IgD-negative memory B cell (primary cell): ENCODE measurements around the gene GUCD1. TPM values are rescaled to one million over a fixed set of nuclear protein-coding genes. Genes with fewer than 3 reads are reported as not detected.
A peak's percentile ranks its signal among the peaks of the same experiment; 100 is the strongest.
"Not testable (repeated sequence)": the region's sequence is repeated elsewhere in the genome, so short reads cannot be mapped to it uniquely, and the experiment has no call there.

Experiments used
- H3K27ac Mint-ChIP-seq, 3 donors: one replicate each; pipeline ENCODE4 v1.8.0; 2020 to 2022; ENCODE audit warnings: mild to moderate bottlenecking in 3 of 3, mixed read lengths in 3 of 3, moderate library complexity in 1 of 3
- H3K27me3 Mint-ChIP-seq: one replicate; pipeline ENCODE4 v1.8.0; 2021; ENCODE audit warnings: mixed read lengths
- H3K36me3 Mint-ChIP-seq: one replicate; pipeline ENCODE4 v1.8.0; 2020; ENCODE audit warnings: mild to moderate bottlenecking, mixed read lengths
- H3K4me1 Mint-ChIP-seq, 3 donors: one replicate each; pipeline ENCODE4 v1.8.0; 2020 to 2022; ENCODE audit warnings: mixed read lengths in 3 of 3, mild to moderate bottlenecking in 1 of 3
- H3K4me3 Mint-ChIP-seq, 4 donors: one replicate each; pipeline ENCODE4 v1.8.0; 2020 to 2022; ENCODE audit warnings: mild to moderate bottlenecking in 4 of 4, mixed read lengths in 4 of 4, moderate library complexity in 3 of 4
- H3K9me3 Mint-ChIP-seq, 3 donors: one replicate each; pipeline ENCODE4 v1.8.0; 2020 to 2021; ENCODE audit warnings: mixed read lengths in 3 of 3, mild to moderate bottlenecking in 1 of 3
- polyA plus RNA-seq: library from polyadenylated mRNA; unstranded; fragments of 300-500 nt; fragmentation: Illumina TruSeq; gene quantifications from one replicate; pipeline ENCODE4 v1.2.3, GENCODE V29; 2021

The GUCD1 gene
- polyA plus RNA-seq, 1 donor from 2014 or later = 323 TPM

GRCh38 chr22:24535348-24535747 lies 19.6 kb downstream of the GUCD1 start:
- H3K27me3 Mint-ChIP-seq = no peaks in the 10 kb centered on the region
- peaks cover 8% of the 10 kb centered on the region for H3K36me3 Mint-ChIP-seq
- H3K27ac Mint-ChIP-seq = no peak overlapping the region
- peaks cover 0 to 4% (median 0%) of the 10 kb centered on the region in 3 donors for H3K4me1 Mint-ChIP-seq
- H3K4me3 Mint-ChIP-seq = no peak overlapping the region
- no peaks in the 10 kb centered on the region for H3K9me3 Mint-ChIP-seq

DNA sequence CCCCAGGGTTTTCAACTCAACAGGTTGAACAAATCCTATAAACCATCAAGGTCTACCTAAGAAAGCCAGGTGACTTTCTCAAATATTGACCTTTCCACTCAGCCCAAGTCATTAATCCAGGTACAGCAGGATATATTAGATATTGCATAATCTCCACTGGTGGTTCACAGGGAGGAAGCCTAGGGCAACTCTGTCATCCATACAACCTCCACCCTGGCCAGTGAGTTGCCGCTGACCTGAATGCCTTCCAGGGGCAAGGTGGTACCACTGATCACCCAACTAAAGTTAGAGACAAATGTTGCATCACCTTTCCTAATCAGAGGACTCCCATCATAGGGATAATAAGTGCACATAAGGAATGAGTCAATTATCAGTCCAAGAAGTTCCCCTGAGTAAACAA lies 22.9 kb downstream of the GUCD1 start:
- Mint-ChIP-seq H3K36me3 (peaks cover 3% of the 10 kb centered on the region), H3K4me3 (no peak overlapping the region), H3K9me3 (no peaks in the 10 kb centered on the region), H3K4me1 (peaks cover 0 to 3% (median 1%) of the 10 kb centered on the region in 3 donors), H3K27ac (no peak overlapping the region), H3K27me3 (no peaks in the 10 kb centered on the region)

- not testable (repeated sequence) for H3K4me3 Mint-ChIP-seq, H3K27me3 Mint-ChIP-seq, H3K27ac Mint-ChIP-seq, H3K36me3 Mint-ChIP-seq, H3K4me1 Mint-ChIP-seq, H3K9me3 Mint-ChIP-seq
These were observed 24.0 kb downstream of the GUCD1 start for GRCh38 chr22:24530968-24531367.

DNA sequence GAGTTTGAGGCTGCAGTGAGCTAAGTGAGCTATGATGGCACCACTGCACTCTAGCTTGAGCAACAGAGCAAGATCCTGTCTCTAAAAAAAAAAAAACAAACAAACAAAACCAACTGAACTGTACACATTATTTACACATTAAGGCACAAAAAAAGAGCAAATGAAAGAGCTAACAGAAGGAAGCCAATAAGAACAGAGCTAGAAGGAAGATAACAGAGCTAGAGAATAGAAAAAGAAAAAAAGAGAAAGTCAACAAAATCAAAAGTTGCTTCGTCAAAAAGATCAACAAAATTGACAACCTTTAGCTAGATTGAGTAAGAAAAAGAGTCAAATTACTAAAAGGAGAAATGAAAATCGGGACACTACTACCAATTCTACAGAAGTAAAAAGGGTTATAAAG lies 25.0 kb downstream of the GUCD1 start:
- H3K36me3 Mint-ChIP-seq = no peaks in the 10 kb centered on the region
- no peak overlapping the region for H3K27ac Mint-ChIP-seq
- no peaks in the 10 kb centered on the region for H3K27me3 Mint-ChIP-seq
- H3K4me3 Mint-ChIP-seq = no peak overlapping the region
- peaks cover 6 to 10% (median 8%) of the 10 kb centered on the region in 3 donors for H3K4me1 Mint-ChIP-seq
- H3K9me3 Mint-ChIP-seq = no peaks in the 10 kb centered on the region

DNA sequence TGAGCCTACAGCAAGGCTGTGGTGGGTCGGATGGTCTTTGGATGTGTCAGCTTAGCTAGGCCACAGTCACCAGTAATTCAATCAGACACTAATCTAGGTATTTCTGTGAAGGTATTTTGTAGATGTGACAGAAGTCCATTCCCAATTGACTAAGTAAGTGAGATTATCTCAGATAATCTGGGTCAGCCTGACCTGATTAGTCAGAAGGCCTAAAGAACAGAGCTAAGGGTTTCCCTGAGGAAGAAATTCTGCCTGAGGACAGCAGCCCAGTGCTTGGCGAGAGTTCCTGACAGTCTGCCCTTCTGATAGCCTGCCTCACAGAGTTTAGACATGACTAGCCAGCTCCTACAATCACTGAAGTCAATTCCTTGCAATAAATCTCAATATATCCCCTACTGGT lies 28.7 kb downstream of the GUCD1 start:
- Mint-ChIP-seq H3K4me3 (no peak overlapping the region), H3K27me3 (no peaks in the 10 kb centered on the region), H3K27ac (no peak overlapping the region), H3K4me1 (peaks cover 6 to 14% (median 13%) of the 10 kb centered on the region in 3 donors), H3K36me3 (no peaks in the 10 kb centered on the region), H3K9me3 (no peaks in the 10 kb centered on the region)

DNA sequence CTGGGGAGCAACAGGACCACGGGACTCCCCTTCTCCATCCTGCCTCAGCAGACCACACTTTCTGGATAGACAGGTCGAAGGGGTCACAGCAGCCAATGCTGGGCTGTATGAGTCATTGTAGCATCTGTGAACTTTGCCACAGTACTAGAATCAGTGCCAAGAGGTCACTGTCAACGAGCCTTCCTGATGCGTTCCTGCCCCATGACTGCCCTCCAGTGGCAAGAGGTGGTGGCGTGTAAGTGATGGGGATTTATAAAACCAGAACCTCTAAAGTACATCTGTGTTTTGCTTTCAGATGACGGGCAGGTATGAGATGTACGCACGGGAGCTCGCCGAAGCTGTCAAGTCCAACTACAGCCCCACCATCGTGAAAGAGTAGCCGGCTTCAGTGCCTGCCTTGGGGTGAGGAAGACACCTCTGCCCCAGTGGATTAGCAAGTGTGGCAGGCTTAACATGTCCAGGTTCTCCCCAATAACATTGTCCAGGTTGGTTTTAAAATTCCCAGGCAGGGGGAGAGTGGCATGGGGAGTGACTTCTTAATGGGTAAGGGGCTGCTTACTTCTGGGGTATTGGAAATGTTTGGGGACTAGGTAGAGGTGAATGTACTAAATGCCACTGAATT lies 29.4 kb downstream of the GUCD1 start:
- Mint-ChIP-seq H3K36me3 (no peaks in the 10 kb centered on the region), H3K27me3 (no peaks in the 10 kb centered on the region), H3K9me3 (no peaks in the 10 kb centered on the region), H3K4me1 (peaks cover 6 to 14% (median 13%) of the 10 kb centered on the region in 3 donors), H3K4me3 (peak overlapping the region in 1 of 4 donors; percentile 34), H3K27ac (peak overlapping the region in 1 of 3 donors; percentile 6)

- Mint-ChIP-seq H3K4me3 (no peak overlapping the region), H3K36me3 (no peaks in the 10 kb centered on the region), H3K27ac (peak overlapping the region in 1 of 3 donors; percentile 2), H3K27me3 (no peaks in the 10 kb centered on the region), H3K4me1 (peaks cover 6 to 13% (median 10%) of the 10 kb centered on the region in 3 donors), H3K9me3 (no peaks in the 10 kb centered on the region)
These were observed 31.1 kb downstream of the GUCD1 start for GRCh38 chr22:24523873-24524272.

GRCh38 chr22:24521791-24522245 lies 33.1 kb downstream of the GUCD1 start:
- H3K27me3 Mint-ChIP-seq = peaks cover 8% of the 10 kb centered on the region

GRCh38 chr22:24519496-24519895 lies 35.4 kb downstream of the GUCD1 start:
- Mint-ChIP-seq H3K27ac (no peak overlapping the region), H3K4me3 (no peak overlapping the region), H3K9me3 (no peaks in the 10 kb centered on the region), H3K4me1 (peaks cover 4 to 18% (median 12%) of the 10 kb centered on the region in 3 donors), H3K27me3 (peaks cover 17% of the 10 kb centered on the region), H3K36me3 (peaks cover 2% of the 10 kb centered on the region)

More at GRCh38 chr22:24521791-24522245, 33.1 kb downstream of the GUCD1 start:
- no peak overlapping the region for H3K27ac Mint-ChIP-seq
- no peaks in the 10 kb centered on the region for H3K9me3 Mint-ChIP-seq
- peaks cover 2% of the 10 kb centered on the region for H3K36me3 Mint-ChIP-seq
- H3K4me1 Mint-ChIP-seq = peaks cover 9 to 13% (median 13%) of the 10 kb centered on the region in 3 donors
- H3K4me3 Mint-ChIP-seq = peak overlapping the region in 2 of 4 donors; percentile 17 to 70

- H3K4me1 Mint-ChIP-seq = peaks cover 4 to 18% (median 12%) of the 10 kb centered on the region in 3 donors
- no peaks in the 10 kb centered on the region for H3K9me3 Mint-ChIP-seq
- H3K27me3 Mint-ChIP-seq = peaks cover 17% of the 10 kb centered on the region
- no peak overlapping the region for H3K27ac Mint-ChIP-seq
- peaks cover 2% of the 10 kb centered on the region for H3K36me3 Mint-ChIP-seq
- no peak overlapping the region for H3K4me3 Mint-ChIP-seq
These were observed 36.0 kb downstream of the GUCD1 start for GRCh38 chr22:24518771-24519485.

- no peak overlapping the region for H3K4me3 Mint-ChIP-seq
- no peak overlapping the region for H3K27ac Mint-ChIP-seq
- H3K9me3 Mint-ChIP-seq = no peaks in the 10 kb centered on the region
- H3K27me3 Mint-ChIP-seq = peaks cover 17% of the 10 kb centered on the region
- peaks cover 5% of the 10 kb centered on the region for H3K36me3 Mint-ChIP-seq
- peaks cover 4 to 18% (median 12%) of the 10 kb centered on the region in 3 donors for H3K4me1 Mint-ChIP-seq
These were observed 36.7 kb downstream of the GUCD1 start for GRCh38 chr22:24518228-24518627.

DNA sequence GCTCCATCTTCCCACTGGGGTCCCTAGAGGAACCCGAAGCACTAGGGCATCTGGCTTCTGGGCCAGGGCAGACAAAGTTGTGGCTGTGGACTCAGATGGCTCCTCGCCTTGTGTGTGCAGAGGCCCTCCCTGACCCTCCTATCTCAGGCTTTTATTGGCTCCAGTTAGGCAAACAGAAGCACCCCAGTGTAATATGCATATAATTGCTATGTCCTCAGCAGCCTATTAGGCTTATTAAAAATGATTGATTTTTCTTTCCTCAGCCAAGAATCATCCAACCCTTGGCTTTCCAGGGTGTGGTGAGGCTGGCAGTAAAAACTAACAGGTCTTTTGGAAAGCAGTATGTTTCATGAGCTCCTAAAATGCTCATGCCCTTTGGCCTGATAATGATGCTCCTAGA lies 37.5 kb downstream of the GUCD1 start:
- no peak overlapping the region for H3K27ac Mint-ChIP-seq
- peaks cover 5% of the 10 kb centered on the region for H3K36me3 Mint-ChIP-seq
- peaks cover 17% of the 10 kb centered on the region for H3K27me3 Mint-ChIP-seq
- peaks cover 10 to 24% (median 14%) of the 10 kb centered on the region in 3 donors for H3K4me1 Mint-ChIP-seq
- no peaks in the 10 kb centered on the region for H3K9me3 Mint-ChIP-seq
- no peak overlapping the region for H3K4me3 Mint-ChIP-seq

DNA sequence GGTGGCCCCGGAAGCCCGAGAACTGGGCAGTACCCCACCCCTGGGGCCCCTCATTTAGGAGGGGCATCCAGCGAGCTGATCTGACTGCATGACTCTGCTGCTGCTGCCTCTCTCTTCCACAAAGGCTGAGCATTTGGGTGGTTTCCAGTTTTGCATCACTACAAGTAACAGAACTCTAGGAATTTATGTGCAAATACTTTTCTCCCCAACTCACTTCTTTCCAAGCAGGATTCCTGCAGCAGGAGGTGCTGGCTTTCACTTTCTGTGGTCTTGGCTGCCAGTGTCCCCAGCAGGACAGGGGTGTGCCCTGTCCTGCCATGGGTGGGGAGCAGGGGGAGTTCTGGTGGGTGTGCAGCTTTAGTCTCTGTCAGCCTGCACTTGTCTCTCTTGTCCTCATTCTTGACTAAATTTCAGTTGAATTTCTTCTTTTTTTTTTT lies 38.6 kb downstream of the GUCD1 start:
- H3K27me3 Mint-ChIP-seq = peaks cover 17% of the 10 kb centered on the region
- peak overlapping the region in 1 of 4 donors; percentile 75 for H3K4me3 Mint-ChIP-seq
- no peak overlapping the region for H3K27ac Mint-ChIP-seq
- peaks cover 5% of the 10 kb centered on the region for H3K36me3 Mint-ChIP-seq
- H3K9me3 Mint-ChIP-seq = no peaks in the 10 kb centered on the region
- peaks cover 16 to 25% (median 17%) of the 10 kb centered on the region in 3 donors for H3K4me1 Mint-ChIP-seq

DNA sequence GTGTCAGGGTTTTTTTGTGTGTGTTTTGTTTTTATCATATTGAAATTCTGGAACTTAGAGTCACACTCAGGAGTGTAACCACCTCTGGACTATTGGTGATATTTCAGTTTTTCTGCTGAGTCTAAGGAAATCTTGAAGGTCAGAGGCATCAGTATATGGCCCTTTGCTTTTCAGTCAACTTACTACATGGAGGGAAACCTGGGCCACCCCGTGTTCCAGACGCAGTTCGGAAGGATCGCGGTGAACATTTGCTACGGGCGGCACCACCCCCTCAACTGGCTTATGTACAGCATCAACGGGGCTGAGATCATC lies 40.0 kb downstream of the GUCD1 start:
- Mint-ChIP-seq H3K27me3 (peaks cover 17% of the 10 kb centered on the region), H3K9me3 (no peaks in the 10 kb centered on the region), H3K27ac (no peak overlapping the region), H3K4me3 (peak overlapping the region in 2 of 4 donors; percentile 1 to 82), H3K4me1 (peaks cover 28 to 36% (median 29%) of the 10 kb centered on the region in 3 donors), H3K36me3 (peaks cover 5% of the 10 kb centered on the region)

DNA sequence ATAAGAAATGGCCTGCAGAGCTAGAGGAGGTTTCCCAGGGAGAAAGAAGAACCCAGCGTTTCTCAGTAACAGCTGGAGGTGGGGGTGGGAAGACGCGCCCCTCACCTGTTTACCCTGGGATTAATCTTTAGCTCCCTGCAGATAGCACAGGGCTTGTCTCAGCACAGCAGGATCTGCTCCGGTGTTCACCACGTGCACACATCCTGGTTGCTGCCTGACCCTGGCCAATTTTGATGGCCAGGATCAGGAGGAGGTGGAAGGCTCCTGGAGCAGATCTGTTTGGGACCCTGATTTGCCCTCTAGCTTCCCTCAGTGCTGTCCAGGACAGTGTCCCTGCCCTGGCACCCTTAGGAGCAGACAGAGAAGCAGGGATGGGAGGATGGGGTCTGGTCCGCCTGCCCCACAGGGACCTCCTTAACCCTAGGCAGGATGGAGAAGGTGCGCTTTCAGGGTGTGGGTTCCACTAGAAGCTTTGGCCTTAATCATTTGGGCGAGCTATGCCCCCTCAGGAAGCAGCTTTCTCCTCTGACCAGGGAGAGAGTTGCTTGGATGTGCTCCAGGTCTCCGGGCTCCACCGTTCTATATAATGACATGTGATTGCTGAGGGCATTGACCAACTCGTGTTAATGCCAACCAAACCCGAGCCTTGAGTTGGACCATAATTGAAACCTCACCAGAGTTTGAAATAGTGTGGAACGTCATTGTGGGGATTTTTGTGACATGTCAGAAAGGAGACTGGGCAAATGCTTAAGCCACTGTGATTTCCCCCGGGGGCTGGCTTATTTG lies 40.5 kb downstream of the GUCD1 start:
- Mint-ChIP-seq H3K9me3 (no peaks in the 10 kb centered on the region), H3K4me3 (peak overlapping the region in 1 of 4 donors; percentile 82), H3K27me3 (peaks cover 17% of the 10 kb centered on the region), H3K27ac (no peak overlapping the region), H3K4me1 (peaks cover 31 to 36% (median 32%) of the 10 kb centered on the region in 3 donors), H3K36me3 (peaks cover 5% of the 10 kb centered on the region)
